HPDE6-E6E7 (cell line): ENCODE measurements around the gene FRYL.
"Not testable (repeated sequence)": the region's sequence is repeated elsewhere in the genome, so short reads cannot be mapped to it uniquely, and the experiment has no call there.

ENCODE experiments used
- DNase-seq: peaks from one replicate; pipeline ENCODE4 v3.0.0; 2011; ENCODE audit warnings: missing footprints; ENCODE audit errors: extremely low spot score

Gene FRYL

GRCh38 chr4:48746608-48747362 is 33.3 kb downstream of the FRYL start:
- DNase-seq, result peak; percentile 57

GRCh38 chr4:48745223-48745622 is 34.9 kb downstream of the FRYL start:
- not testable (repeated sequence) for DNase-seq

GRCh38 chr4:48742412-48742811 is 37.7 kb downstream of the FRYL start:
- DNase-seq, result peak; percentile 22

GRCh38 chr4:48739560-48740019 is 40.5 kb downstream of the FRYL start:
- DNase-seq, result no peak

- no peak for DNase-seq
Measured at GRCh38 chr4:48738856-48739255, 41.2 kb downstream of the FRYL start.

- not testable (repeated sequence) for DNase-seq
Measured at GRCh38 chr4:48728906-48729496, 51.1 kb downstream of the FRYL start.

GRCh38 chr4:48727666-48728459 is 52.2 kb downstream of the FRYL start:
- no peak for DNase-seq

GRCh38 chr4:48725414-48725813 is 54.7 kb downstream of the FRYL start:
- DNase-seq, result no peak

GRCh38 chr4:48722509-48723446 is 57.3 kb downstream of the FRYL start:
- no peak for DNase-seq

GRCh38 chr4:48720459-48720858 is 59.6 kb downstream of the FRYL start:
- no peak for DNase-seq

- no peak for DNase-seq
Measured at GRCh38 chr4:48718818-48719465, 61.1 kb downstream of the FRYL start.

GRCh38 chr4:48716285-48716684 is 63.8 kb downstream of the FRYL start:
- not testable (repeated sequence) for DNase-seq

- DNase-seq, result no peak
Measured at GRCh38 chr4:48710446-48711209, 69.5 kb downstream of the FRYL start.

GRCh38 chr4:48709901-48710300 is 70.2 kb downstream of the FRYL start:
- DNase-seq, result no peak

- DNase-seq, result no peak
Measured at GRCh38 chr4:48708610-48709009, 71.5 kb downstream of the FRYL start.

- no peak for DNase-seq
Measured at GRCh38 chr4:48706736-48707135, 73.3 kb downstream of the FRYL start.

- no peak for DNase-seq
Measured at GRCh38 chr4:48705609-48706008, 74.5 kb downstream of the FRYL start.

GRCh38 chr4:48704091-48704802 is 75.8 kb downstream of the FRYL start:
- DNase-seq, result no peak

- DNase-seq, result no peak
Measured at GRCh38 chr4:48699475-48699874, 80.6 kb downstream of the FRYL start.
